HG03342 (cell line): ENCODE results near the gene KRTAP10-2.
"Not testable (repeated sequence)": the region's sequence is repeated elsewhere in the genome, so short reads cannot be mapped to it uniquely, and the experiment has no call there.

Experiments
- ATAC-seq: cut with Tn5 transposase; IDR thresholded peaks from one replicate; pipeline ENCODE4 v1.9.1; 2021; ENCODE audit warnings: mild to moderate bottlenecking, moderate library complexity; ENCODE audit not compliant: unreplicated experiment

Gene KRTAP10-2

GRCh38 chr21:44503006-44503889 is 48.1 kb downstream of the KRTAP10-2 start:
- ATAC-seq, result not testable (repeated sequence)

- no peak for ATAC-seq
Measured at GRCh38 chr21:44502171-44502958, 48.9 kb downstream of the KRTAP10-2 start.
